Parathyroid adenoma (tissue), 2 donors: ENCODE data around the gene NUF2.
"Not testable (repeated sequence)": the region's sequence is repeated elsewhere in the genome, so short reads cannot be mapped to it uniquely, and the experiment has no call there.

ENCODE experiments used
- H2AFZ ChIP-seq: fragments of 300-600 bp; sonication (generic); one replicate; pipeline ENCODE4 v1.7.0; 2017; ENCODE audit warnings: antibody characterized with exemption, mild to moderate bottlenecking
- H3K27ac ChIP-seq: fragments of 300-600 bp; sonication (generic); one replicate; pipeline ENCODE4 v1.7.0; 2017
- H3K27me3 ChIP-seq: fragments of 300-600 bp; sonication (generic); one replicate; pipeline ENCODE4 v1.7.0; 2017; ENCODE audit warnings: low read length; ENCODE audit not compliant: control insufficient read depth, insufficient read depth
- H3K36me3 ChIP-seq: fragments of 300-600 bp; sonication (generic); one replicate; pipeline ENCODE4 v1.7.0; 2017; ENCODE audit warnings: low read length; ENCODE audit not compliant: control insufficient read depth, insufficient read depth
- H3K4me1 ChIP-seq: fragments of 300-600 bp; sonication (generic); one replicate; pipeline ENCODE4 v1.7.0; 2017; ENCODE audit warnings: control low read depth
- H3K4me2 ChIP-seq: fragments of 300-600 bp; sonication (generic); one replicate; pipeline ENCODE4 v1.7.0; 2017; ENCODE audit warnings: low read length
- H3K4me3 ChIP-seq: fragments of 300-600 bp; sonication (generic); one replicate; pipeline ENCODE4 v1.7.0; 2017; ENCODE audit warnings: low read depth, low read length
- H3K79me2 ChIP-seq: fragments of 300-600 bp; sonication (generic); one replicate; pipeline ENCODE4 v1.7.0; 2017; ENCODE audit warnings: control low read depth
- H3K9ac ChIP-seq: fragments of 300-600 bp; sonication (generic); one replicate; pipeline ENCODE4 v1.7.0; 2017; ENCODE audit warnings: mild to moderate bottlenecking
- H3K9me3 ChIP-seq: fragments of 300-600 bp; sonication (generic); one replicate; pipeline ENCODE4 v1.7.0; 2017; ENCODE audit warnings: low read length; ENCODE audit not compliant: control insufficient read depth
- TF ChIP-seq, protein P1 (sequence below): fragments of 300-600 bp; sonication (generic); IDR thresholded peaks from one replicate; pipeline ENCODE4 v1.7.0; 2017; ENCODE audit warnings: antibody characterized with exemption, mild to moderate bottlenecking
- donor health status: primary hyperparathyroidism.

Gene NUF2

GRCh38 chr1:163351912-163352311 lies 30.2 kb downstream of the NUF2 start:
- Histone ChIP-seq H3K27me3 (no peaks in the 10 kb centered on the region), H3K9ac (no peak overlapping the region), H3K36me3 (no peaks in the 10 kb centered on the region), H3K4me3 (no peak overlapping the region), H3K4me2 (no peak overlapping the region), H3K27ac (no peak overlapping the region), H3K4me1 (no peaks in the 10 kb centered on the region), H3K79me2 (no peaks in the 10 kb centered on the region), H3K9me3 (no peaks in the 10 kb centered on the region), H2AFZ (no peak overlapping the region)
- TF ChIP-seq, protein P1, sequence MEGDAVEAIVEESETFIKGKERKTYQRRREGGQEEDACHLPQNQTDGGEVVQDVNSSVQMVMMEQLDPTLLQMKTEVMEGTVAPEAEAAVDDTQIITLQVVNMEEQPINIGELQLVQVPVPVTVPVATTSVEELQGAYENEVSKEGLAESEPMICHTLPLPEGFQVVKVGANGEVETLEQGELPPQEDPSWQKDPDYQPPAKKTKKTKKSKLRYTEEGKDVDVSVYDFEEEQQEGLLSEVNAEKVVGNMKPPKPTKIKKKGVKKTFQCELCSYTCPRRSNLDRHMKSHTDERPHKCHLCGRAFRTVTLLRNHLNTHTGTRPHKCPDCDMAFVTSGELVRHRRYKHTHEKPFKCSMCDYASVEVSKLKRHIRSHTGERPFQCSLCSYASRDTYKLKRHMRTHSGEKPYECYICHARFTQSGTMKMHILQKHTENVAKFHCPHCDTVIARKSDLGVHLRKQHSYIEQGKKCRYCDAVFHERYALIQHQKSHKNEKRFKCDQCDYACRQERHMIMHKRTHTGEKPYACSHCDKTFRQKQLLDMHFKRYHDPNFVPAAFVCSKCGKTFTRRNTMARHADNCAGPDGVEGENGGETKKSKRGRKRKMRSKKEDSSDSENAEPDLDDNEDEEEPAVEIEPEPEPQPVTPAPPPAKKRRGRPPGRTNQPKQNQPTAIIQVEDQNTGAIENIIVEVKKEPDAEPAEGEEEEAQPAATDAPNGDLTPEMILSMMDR: no peak

GRCh38 chr1:163357378-163357777 lies 35.6 kb downstream of the NUF2 start:
- Histone ChIP-seq H3K27me3 (no peaks in the 10 kb centered on the region), H2AFZ (no peak overlapping the region), H3K4me2 (no peak overlapping the region), H3K36me3 (no peaks in the 10 kb centered on the region), H3K27ac (no peak overlapping the region), H3K9me3 (no peaks in the 10 kb centered on the region), H3K4me1 (peaks cover 2% of the 10 kb centered on the region), H3K4me3 (no peak overlapping the region), H3K79me2 (no peaks in the 10 kb centered on the region), H3K9ac (no peak overlapping the region)
- TF ChIP-seq, protein P1: no peak

GRCh38 chr1:163358172-163358571 lies 36.4 kb downstream of the NUF2 start:
- not testable (repeated sequence) for H3K27ac ChIP-seq, H3K27me3 ChIP-seq, H3K9ac ChIP-seq, H3K4me3 ChIP-seq, H3K4me2 ChIP-seq, H2AFZ ChIP-seq, H3K79me2 ChIP-seq, H3K36me3 ChIP-seq, H3K4me1 ChIP-seq, H3K9me3 ChIP-seq

- Histone ChIP-seq H2AFZ (no peak overlapping the region), H3K9ac (no peak overlapping the region), H3K4me3 (no peak overlapping the region), H3K27me3 (no peaks in the 10 kb centered on the region), H3K9me3 (no peaks in the 10 kb centered on the region), H3K36me3 (no peaks in the 10 kb centered on the region), H3K27ac (no peak overlapping the region), H3K4me1 (peaks cover 2% of the 10 kb centered on the region), H3K79me2 (no peaks in the 10 kb centered on the region), H3K4me2 (no peak overlapping the region)
- TF ChIP-seq, protein P1: no peak
Measured at GRCh38 chr1:163361123-163361934, 39.6 kb downstream of the NUF2 start.

- Histone ChIP-seq H3K9ac (no peak overlapping the region), H3K27me3 (no peaks in the 10 kb centered on the region), H3K9me3 (no peaks in the 10 kb centered on the region), H3K27ac (no peak overlapping the region), H3K79me2 (no peaks in the 10 kb centered on the region), H3K4me3 (no peak overlapping the region), H3K4me1 (no peaks in the 10 kb centered on the region), H3K4me2 (no peak overlapping the region), H3K36me3 (no peaks in the 10 kb centered on the region), H2AFZ (no peak overlapping the region)
- TF ChIP-seq, protein P1: no peak
Measured at GRCh38 chr1:163365186-163365585, 43.4 kb downstream of the NUF2 start.
